ENCODE data around the gene RARA.
"Not testable (repeated sequence)": the region's sequence is repeated elsewhere in the genome, so short reads cannot be mapped to it uniquely, and the experiment has no call there.

RARA gene

DNA sequence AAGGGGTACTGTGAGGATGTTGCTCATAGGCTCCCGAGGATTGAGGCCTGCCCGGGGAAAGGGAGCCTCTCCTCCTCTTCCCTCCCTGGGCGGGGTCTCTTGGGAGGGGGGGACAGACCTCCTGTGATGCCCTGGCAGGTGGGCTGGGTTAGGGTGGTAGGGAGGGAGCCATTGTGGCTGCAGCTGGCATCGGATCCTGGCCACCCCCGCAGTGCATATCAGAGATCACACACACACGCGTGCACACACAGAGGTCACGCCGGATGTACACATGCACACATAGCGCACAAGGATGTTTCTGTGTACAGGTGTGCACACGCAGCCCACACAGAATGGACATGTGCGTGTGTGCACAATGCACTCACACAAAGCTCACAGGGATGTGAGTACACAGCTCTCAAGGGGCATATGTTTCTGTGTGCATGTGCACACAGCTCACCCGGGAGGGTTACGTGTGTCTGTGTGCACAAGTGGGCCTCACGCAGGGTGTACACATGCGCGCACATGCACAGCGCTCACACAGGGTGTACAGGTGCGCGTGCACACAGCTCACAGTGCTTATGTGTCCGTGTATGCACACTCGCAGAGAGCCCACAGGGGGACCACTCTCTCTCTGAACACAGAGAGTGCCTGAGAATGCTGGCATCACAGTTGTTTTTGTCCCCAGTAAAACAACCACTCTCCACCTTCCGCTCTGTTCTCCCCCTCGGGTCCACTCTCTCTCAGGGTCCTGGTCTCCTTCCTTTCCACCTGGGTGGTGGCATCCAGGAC is 53.1 kb downstream of the RARA start:
- peaks cover 3% of the 10 kb centered on the region for H3K4me1 ChIP-seq (ENCODE audit: insufficient read depth, low read length)
- H3K36me3 ChIP-seq (ENCODE audit: insufficient read depth, low read length) = no peaks in the 10 kb centered on the region
- H3K9me3 ChIP-seq (ENCODE audit: low read length) = no peaks in the 10 kb centered on the region
- H3K27me3 ChIP-seq (ENCODE audit: insufficient read depth, low read length) = peaks cover 5% of the 10 kb centered on the region
- H2AFZ ChIP-seq (ENCODE audit: low read depth, low read length) = peak overlapping the region; percentile 94
- H3K4me3 ChIP-seq (ENCODE audit: low read length) = peak overlapping the region; percentile 53

DNA sequence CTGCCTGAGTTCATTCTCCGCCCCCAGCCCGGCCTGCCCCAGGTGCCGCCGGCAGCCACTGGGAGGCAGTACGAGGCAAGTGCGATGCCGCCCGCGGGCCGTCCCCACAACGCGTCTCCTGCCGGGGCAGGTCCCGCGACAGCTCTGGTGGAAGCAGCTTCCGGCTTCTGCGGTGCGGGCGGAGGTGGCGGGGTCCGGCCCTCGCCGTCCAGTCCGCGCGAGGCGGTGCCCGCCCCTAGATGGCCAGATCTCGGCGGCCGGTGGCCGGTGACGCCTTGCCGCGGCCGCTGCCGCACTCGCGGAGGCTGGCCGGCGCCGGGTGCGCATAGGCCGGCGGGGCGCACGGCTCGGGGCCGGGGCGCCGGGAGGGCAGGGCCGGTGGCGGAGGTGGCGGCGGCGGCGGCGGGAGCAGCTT is 53.7 kb downstream of the RARA start:
- peak overlapping the region; percentile 94 for H2AFZ ChIP-seq (ENCODE audit: low read depth, low read length)
- H3K36me3 ChIP-seq (ENCODE audit: insufficient read depth, low read length) = no peaks in the 10 kb centered on the region
- peaks cover 3% of the 10 kb centered on the region for H3K4me1 ChIP-seq (ENCODE audit: insufficient read depth, low read length)
- H3K4me3 ChIP-seq (ENCODE audit: low read length) = peak overlapping the region; percentile 53
- H3K27me3 ChIP-seq (ENCODE audit: insufficient read depth, low read length) = peaks cover 5% of the 10 kb centered on the region
- no peaks in the 10 kb centered on the region for H3K9me3 ChIP-seq (ENCODE audit: low read length)

DNA sequence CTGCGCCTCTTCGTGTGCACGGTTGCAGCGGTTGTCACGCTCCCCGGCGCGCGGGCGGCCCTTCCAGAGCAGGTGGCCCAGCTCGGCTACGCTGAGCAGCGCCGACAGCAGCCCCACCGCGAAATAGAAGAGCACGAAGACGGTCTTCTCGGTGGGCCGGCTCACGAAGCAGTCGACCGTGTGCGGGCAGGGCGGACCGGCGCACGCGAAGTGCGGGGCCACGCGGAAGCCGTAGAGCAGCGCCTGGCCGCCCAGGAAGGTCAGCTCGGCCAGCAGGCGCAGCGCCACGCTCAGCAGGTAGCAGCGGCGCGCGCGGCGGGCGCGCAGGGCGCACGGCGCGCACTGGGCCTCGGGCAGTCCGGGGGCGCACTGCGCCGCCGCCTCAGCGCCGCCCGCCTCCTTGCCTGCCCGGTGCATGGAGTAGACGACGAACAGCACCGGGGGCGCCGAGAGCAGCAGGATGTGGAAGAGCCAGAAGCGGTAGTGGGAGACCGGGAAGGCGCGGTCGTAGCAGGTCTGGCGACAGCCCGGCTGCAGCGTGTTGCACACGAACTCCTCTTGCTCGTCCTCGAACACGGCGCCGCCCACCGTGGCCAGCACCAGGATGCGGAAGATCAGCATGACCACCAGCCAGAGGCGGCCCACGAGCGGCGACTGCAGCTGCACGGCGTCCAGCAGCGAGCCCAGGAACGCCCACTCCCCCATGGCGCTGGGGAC is 54.3 kb downstream of the RARA start:
- H3K36me3 ChIP-seq (ENCODE audit: insufficient read depth, low read length) = no peaks in the 10 kb centered on the region
- H3K9me3 ChIP-seq (ENCODE audit: low read length) = no peaks in the 10 kb centered on the region
- H3K4me1 ChIP-seq (ENCODE audit: insufficient read depth, low read length) = peaks cover 3% of the 10 kb centered on the region
- H2AFZ ChIP-seq (ENCODE audit: low read depth, low read length) = peak overlapping the region; percentile 94
- H3K27me3 ChIP-seq (ENCODE audit: insufficient read depth, low read length) = peaks cover 5% of the 10 kb centered on the region
- H3K4me3 ChIP-seq (ENCODE audit: low read length) = peak overlapping the region; percentile 53

DNA sequence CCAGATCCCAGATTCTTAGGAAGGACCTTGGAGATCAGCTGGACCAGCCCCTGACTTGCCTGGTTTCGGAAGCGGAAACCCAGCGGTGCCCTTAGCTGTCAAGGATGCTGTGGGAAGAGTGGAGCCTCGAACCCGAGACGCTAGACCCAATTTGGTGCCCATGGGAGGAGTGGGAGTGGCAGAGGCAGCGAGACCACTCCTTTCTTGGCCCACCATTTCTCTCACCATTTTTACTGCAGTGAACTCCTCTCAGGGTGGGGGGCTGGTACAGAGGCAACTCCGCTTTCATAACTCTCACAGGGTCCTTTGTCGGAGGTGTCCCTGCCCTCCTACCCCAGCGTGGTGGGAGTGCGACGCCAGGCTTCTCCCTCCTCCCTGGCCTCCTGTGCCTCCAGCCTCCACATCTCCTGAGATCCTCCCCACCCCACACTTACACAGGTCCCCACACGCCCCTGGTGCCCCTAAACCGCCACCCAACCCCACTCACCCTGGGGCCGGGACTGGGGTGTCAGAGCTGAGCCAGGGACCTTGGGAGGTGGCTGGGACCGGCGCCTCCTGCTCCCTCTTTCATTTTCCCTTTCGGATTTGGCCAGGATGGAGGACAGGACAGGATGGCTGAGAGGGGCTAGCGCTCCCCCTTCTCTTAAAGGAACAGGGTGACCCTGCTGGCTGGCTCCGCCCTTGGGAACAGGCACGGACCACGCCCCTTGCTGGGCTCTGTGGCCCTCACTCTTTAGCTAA is 55.3 kb downstream of the RARA start, which contains the start of gene GJD3:
Gene GJD3, minus strand, starts transcription at position 617 of the 741 bp plus-strand sequence. CDS start 922 bp downstream, outside the sequence.
- no peaks in the 10 kb centered on the region for H3K36me3 ChIP-seq (ENCODE audit: insufficient read depth, low read length)
- no peaks in the 10 kb centered on the region for H3K9me3 ChIP-seq (ENCODE audit: low read length)
- peaks cover 5% of the 10 kb centered on the region for H3K27me3 ChIP-seq (ENCODE audit: insufficient read depth, low read length)
- peak within 1 kb of the TSS; percentile 53 for H3K4me3 ChIP-seq (ENCODE audit: low read length)
- peak within 1 kb of the TSS; percentile 94 for H2AFZ ChIP-seq (ENCODE audit: low read depth, low read length)
- peaks cover 3% of the 10 kb centered on the region for H3K4me1 ChIP-seq (ENCODE audit: insufficient read depth, low read length)

DNA sequence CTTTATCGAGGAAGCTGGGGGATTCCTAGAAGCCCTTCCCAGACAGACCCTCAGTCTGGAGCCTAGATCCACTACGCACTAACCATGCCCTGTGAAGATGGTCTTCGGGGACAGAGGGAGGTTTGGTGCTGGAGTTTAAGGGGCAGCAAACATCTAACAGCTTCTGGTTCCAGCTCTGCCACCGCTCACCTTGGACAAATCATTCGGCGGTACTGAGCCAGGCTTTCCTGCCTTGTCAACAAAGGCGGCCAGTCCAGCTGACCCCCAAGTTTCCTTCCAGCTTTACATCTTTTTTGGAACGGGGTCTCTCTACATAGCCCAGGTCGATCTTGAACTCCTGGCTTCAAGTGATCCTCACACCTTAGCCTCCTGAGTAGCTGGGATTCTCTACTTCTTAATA is 55.9 kb downstream of the RARA start:
- no peak overlapping the region for H2AFZ ChIP-seq (ENCODE audit: low read depth, low read length)
- no peaks in the 10 kb centered on the region for H3K36me3 ChIP-seq (ENCODE audit: insufficient read depth, low read length)
- H3K4me1 ChIP-seq (ENCODE audit: insufficient read depth, low read length) = peaks cover 3% of the 10 kb centered on the region
- no peak overlapping the region for H3K4me3 ChIP-seq (ENCODE audit: low read length)
- no peaks in the 10 kb centered on the region for H3K9me3 ChIP-seq (ENCODE audit: low read length)
- H3K27me3 ChIP-seq (ENCODE audit: insufficient read depth, low read length) = peaks cover 5% of the 10 kb centered on the region

DNA sequence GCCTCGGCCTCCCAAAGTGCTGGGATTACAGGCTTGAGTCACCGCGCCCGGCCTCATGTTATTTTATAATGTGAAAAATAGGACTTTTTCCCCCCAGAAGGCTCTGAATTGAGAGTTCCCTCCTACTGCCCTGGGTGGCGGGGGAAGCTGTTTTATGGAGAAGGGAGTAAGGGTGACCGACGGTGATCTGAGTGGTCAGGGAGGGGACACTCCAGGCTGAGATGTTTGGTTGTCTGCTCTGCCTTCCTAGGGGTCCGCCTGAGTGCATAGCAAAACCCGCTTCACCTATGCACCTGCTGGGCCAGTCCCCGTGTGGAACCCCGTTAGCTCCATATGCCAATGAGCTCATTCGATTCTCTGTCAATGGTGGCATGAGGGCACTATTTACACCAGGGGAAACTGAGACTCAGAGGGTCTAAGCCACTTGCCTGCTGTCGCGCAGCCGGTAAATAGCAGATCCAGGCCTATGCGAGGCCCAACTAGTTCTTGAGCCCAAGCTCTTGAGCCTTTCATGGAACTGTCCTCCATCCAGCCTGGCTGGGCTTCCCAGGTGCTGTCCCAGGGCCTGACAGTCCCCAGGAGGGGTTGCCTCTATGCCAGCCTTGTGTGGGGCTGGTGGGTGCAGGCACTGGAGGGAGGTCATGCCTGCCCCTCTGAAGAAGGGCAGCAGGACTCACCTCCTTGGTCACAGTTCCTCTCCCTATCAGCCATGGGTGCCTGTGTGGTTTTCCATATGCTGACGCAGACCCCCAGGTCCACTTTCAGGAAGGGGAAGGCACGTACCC is 57.3 kb downstream of the RARA start:
- H2AFZ ChIP-seq (ENCODE audit: low read depth, low read length) = no peak overlapping the region
- peaks cover 3% of the 10 kb centered on the region for H3K4me1 ChIP-seq (ENCODE audit: insufficient read depth, low read length)
- no peaks in the 10 kb centered on the region for H3K36me3 ChIP-seq (ENCODE audit: insufficient read depth, low read length)
- H3K9me3 ChIP-seq (ENCODE audit: low read length) = no peaks in the 10 kb centered on the region
- no peak overlapping the region for H3K4me3 ChIP-seq (ENCODE audit: low read length)
- no peaks in the 10 kb centered on the region for H3K27me3 ChIP-seq (ENCODE audit: insufficient read depth, low read length)

DNA sequence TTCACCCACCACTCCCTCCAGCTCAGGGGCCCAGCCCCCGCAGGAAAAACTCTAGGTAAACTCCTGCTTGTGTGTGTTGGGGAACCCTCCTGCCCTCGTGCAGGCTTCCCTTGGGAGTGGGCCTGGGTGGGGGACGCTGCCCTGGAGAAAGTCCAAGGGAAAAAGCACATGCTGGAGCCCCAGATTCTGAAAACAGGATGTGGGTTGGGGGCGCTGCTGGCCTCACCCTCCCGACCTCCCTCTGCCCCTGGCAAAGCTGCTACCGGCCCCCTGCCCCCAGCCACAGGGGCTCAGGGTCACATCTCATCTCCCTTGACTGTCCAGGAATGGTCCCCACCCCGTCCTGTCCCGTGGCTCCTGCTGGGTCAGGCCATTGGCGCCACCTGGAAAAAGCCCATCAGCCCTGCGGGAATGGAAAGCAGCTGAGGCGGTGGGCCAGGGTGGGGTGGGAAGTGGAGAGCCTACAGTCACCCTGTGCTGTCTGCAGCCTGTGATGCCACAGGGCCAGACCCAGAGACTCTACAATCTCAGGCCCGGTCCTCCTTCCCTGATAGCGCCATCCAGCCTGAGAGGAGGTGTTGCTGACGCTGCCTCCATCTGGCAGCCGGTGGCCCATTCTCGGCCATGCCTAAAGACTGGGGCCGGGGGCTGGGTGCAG is 58.0 kb downstream of the RARA start:
- Histone ChIP-seq H3K27me3 (ENCODE audit: insufficient read depth, low read length) (no peaks in the 10 kb centered on the region), H3K36me3 (ENCODE audit: insufficient read depth, low read length) (no peaks in the 10 kb centered on the region), H2AFZ (ENCODE audit: low read depth, low read length) (no peak overlapping the region), H3K4me3 (ENCODE audit: low read length) (no peak overlapping the region), H3K4me1 (ENCODE audit: insufficient read depth, low read length) (peaks cover 2% of the 10 kb centered on the region), H3K9me3 (ENCODE audit: low read length) (no peaks in the 10 kb centered on the region)

DNA sequence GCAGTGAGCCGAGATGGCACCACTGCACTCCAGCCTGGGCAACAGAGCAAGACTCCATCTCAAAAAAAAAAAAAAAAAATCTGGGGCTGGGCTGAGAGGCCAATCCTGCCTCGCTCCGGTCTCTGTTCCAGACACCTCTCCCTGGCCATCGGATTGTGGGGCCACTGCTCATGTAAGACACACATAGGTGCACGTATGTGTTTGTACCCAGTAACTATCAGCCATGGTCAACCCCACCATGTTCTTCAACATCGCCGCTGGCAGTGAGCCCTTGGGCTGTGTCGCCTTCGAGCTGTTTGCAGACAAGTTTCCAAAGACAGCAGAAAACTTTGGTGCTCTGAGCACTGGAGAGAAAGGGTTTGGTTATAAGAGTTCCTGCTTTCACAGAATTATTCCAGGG is 58.7 kb downstream of the RARA start:
- not testable (repeated sequence) for H2AFZ ChIP-seq (ENCODE audit: low read depth, low read length); H3K9me3 ChIP-seq (ENCODE audit: low read length); H3K4me1 ChIP-seq (ENCODE audit: insufficient read depth, low read length); H3K36me3 ChIP-seq (ENCODE audit: insufficient read depth, low read length); H3K27me3 ChIP-seq (ENCODE audit: insufficient read depth, low read length); H3K4me3 ChIP-seq (ENCODE audit: low read length)

DNA sequence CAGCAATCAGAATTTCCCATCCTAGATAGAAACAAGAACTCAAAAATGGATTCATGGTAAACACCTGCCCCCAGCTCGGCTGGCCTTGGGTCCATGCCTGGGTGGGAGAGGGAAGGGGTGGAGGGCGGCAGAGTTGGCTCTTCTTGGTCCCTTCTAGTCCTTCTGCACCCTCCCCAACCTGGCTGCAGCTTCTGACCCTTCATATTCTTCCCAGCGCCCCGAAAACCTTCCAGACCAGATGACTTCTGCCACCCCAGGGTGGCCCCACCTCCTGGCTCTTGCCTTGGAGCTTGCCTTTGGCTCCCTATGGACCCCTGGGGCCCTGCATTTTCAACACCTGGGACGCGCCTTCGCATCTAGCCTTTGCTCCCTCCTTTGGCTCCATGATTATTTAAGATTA is 60.9 kb downstream of the RARA start:
- no peaks in the 10 kb centered on the region for H3K27me3 ChIP-seq (ENCODE audit: insufficient read depth, low read length)
- peaks cover 5% of the 10 kb centered on the region for H3K4me1 ChIP-seq (ENCODE audit: insufficient read depth, low read length)
- no peak overlapping the region for H2AFZ ChIP-seq (ENCODE audit: low read depth, low read length)
- H3K36me3 ChIP-seq (ENCODE audit: insufficient read depth, low read length) = no peaks in the 10 kb centered on the region
- no peaks in the 10 kb centered on the region for H3K9me3 ChIP-seq (ENCODE audit: low read length)
- no peak overlapping the region for H3K4me3 ChIP-seq (ENCODE audit: low read length)

DNA sequence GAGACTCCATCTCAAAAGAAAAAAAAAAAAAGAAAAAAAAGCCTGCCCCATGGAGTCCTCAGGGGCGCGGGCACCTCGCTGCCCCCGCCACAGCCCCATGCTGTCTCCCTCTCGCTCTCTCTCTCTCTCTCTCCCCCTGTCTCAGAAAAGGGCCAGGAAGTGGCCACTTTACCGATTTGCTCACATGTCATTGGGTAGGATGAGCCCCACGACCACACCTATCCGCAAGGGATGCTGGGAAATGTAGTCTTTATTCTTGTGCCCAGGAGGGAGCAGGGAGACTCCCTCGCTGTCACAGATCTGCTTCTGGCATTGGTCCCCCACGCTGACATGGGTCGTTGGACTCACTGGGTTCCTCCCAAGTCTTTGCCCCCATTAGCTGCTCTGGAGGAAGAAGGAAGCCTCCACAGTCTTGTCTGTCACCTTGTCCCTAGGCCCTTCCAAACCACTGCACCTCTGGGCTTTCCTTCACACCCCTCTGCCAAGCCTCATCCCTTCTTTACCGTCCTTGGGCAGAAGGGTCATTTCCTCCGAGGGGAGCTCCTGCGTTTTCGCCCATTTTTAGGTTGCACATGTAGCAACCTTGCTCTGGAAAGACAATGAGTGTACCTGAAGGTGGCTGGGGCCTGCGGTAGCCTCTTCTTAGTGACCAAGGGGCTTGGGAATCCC is 62.4 kb downstream of the RARA start:
- Histone ChIP-seq H3K9me3 (ENCODE audit: low read length) (no peaks in the 10 kb centered on the region), H3K27me3 (ENCODE audit: insufficient read depth, low read length) (no peaks in the 10 kb centered on the region), H3K4me3 (ENCODE audit: low read length) (no peak overlapping the region), H2AFZ (ENCODE audit: low read depth, low read length) (no peak overlapping the region), H3K36me3 (ENCODE audit: insufficient read depth, low read length) (no peaks in the 10 kb centered on the region), H3K4me1 (ENCODE audit: insufficient read depth, low read length) (peaks cover 6% of the 10 kb centered on the region)

DNA sequence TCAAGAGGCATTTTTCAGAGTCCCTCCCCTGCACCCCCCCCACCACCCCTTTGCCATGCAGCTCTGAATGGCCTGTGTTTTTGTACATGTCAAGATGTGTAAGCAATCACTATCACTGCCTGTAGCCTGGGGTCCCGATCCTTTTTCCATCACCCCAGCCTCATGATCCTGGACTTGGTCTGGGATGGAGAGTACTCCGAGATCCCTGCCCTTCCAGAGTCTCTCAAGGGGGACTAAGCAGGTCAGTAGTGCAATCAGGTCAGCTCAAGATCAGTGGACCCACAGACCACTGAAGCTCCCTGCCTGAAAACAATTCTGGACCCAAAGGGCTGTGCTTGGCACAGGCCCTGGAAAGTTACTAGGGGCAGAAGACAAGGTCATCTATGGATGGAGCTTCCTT is 63.1 kb downstream of the RARA start:
- Histone ChIP-seq H3K36me3 (ENCODE audit: insufficient read depth, low read length) (no peaks in the 10 kb centered on the region), H3K27me3 (ENCODE audit: insufficient read depth, low read length) (no peaks in the 10 kb centered on the region), H2AFZ (ENCODE audit: low read depth, low read length) (no peak overlapping the region), H3K9me3 (ENCODE audit: low read length) (no peaks in the 10 kb centered on the region), H3K4me3 (ENCODE audit: low read length) (no peak overlapping the region), H3K4me1 (ENCODE audit: insufficient read depth, low read length) (peaks cover 6% of the 10 kb centered on the region)

DNA sequence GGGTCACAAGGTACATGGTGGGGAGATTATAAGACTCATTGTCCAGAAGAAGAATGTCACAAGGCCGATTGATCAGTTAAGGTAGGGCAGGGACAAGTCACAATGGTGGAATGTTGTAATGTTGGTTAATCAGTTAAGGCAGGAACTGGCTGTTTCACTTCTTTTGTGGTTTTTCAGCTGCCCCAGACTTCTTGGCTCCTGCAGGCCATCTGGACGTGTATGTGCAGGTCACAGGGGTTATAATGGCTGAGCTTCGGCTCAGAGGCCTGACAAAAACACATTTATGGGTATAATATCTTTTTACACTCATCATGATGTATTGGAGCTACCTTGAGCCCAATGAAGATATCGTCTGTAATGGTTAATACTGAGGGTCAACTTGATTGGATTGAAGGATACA is 63.7 kb downstream of the RARA start:
- not testable (repeated sequence) for H3K36me3 ChIP-seq (ENCODE audit: insufficient read depth, low read length); H3K9me3 ChIP-seq (ENCODE audit: low read length); H3K27me3 ChIP-seq (ENCODE audit: insufficient read depth, low read length); H3K4me1 ChIP-seq (ENCODE audit: insufficient read depth, low read length); H2AFZ ChIP-seq (ENCODE audit: low read depth, low read length); H3K4me3 ChIP-seq (ENCODE audit: low read length)

All from neuron (in vitro differentiated cells).